SK-N-SH treated with all-trans-retinoic acid at 6 μM for 48 hours (cell line): Measurements from ENCODE around the gene HS3ST5.

Source experiments
- ATAC-seq: fragments of 200-7000 bp; cut with Tn5 transposase; 3 replicates; pipeline ENCODE4 v1.9.1; 2020; ENCODE audit warnings: mild to moderate bottlenecking, moderate library complexity
- ARNTL ChIP-seq: fragments of 450-650 bp; formaldehyde crosslinking; IDR thresholded peaks from 2 replicates; pipeline ENCODE4 v1.5.0; 2020; ENCODE audit warnings: low read depth, mild to moderate bottlenecking, moderate library complexity, borderline replicate concordance
- BACH2 ChIP-seq: fragments of 250-450 bp; sonication (Bioruptor Pico); IDR thresholded peaks from 2 replicates; pipeline ENCODE4 v1.9.0; 2021; ENCODE audit warnings: mild to moderate bottlenecking, borderline replicate concordance
- CREB5 ChIP-seq: fragments of 250-450 bp; sonication (Bioruptor Pico); IDR thresholded peaks from 2 replicates; pipeline ENCODE4 v1.5.1; 2020; ENCODE audit warnings: low read depth, mild to moderate bottlenecking, moderate library complexity
- CSDC2 ChIP-seq: fragments of 250-450 bp; sonication (Bioruptor Pico); IDR thresholded peaks from 2 replicates; pipeline ENCODE4 v1.5.0; 2020; ENCODE audit warnings: mild to moderate bottlenecking, moderate library complexity
- CSRNP3 ChIP-seq: fragments of 250-450 bp; sonication (Bioruptor Pico); IDR thresholded peaks from 2 replicates; pipeline ENCODE4 v1.5.1; 2021; ENCODE audit warnings: mild to moderate bottlenecking, moderate library complexity
- ESRRG ChIP-seq: fragments of 250-450 bp; sonication (Bioruptor Pico); IDR thresholded peaks from 2 replicates; pipeline ENCODE4 v1.6.1; 2021; ENCODE audit warnings: mild to moderate bottlenecking
- GLIS3 ChIP-seq: fragments of 250-450 bp; sonication (Bioruptor Pico); IDR thresholded peaks from 2 replicates; pipeline ENCODE4 v1.5.0; 2020; ENCODE audit warnings: mild to moderate bottlenecking, moderate library complexity
- ISL1 ChIP-seq: fragments of 250-450 bp; sonication (Bioruptor Pico); IDR thresholded peaks from 2 replicates; pipeline ENCODE4 v2.1.2; 2022; ENCODE audit warnings: mild to moderate bottlenecking, moderate library complexity
- OSR1 ChIP-seq: fragments of 250-450 bp; sonication (Bioruptor Pico); IDR thresholded peaks from 2 replicates; pipeline ENCODE4 v1.8.0; 2022; ENCODE audit warnings: moderate library complexity, mild to moderate bottlenecking, inconsistent platforms
- PATZ1 ChIP-seq: fragments of 250-450 bp; sonication (Bioruptor Pico); IDR thresholded peaks from 2 replicates; pipeline ENCODE4 v1.8.0; 2020; ENCODE audit warnings: mild to moderate bottlenecking, moderate library complexity, borderline replicate concordance
- POU6F1 ChIP-seq: fragments of 250-450 bp; sonication (Bioruptor Pico); IDR thresholded peaks from 2 replicates; pipeline ENCODE4 v1.8.0; 2021; ENCODE audit warnings: low read depth, mild to moderate bottlenecking, moderate library complexity, borderline replicate concordance
- RARB ChIP-seq: fragments of 250-450 bp; sonication (Bioruptor Pico); IDR thresholded peaks from 2 replicates; pipeline ENCODE4 v1.8.0; 2021; ENCODE audit warnings: mild to moderate bottlenecking, moderate library complexity
- SNAI2 ChIP-seq: fragments of 250-450 bp; sonication (Bioruptor Pico); IDR thresholded peaks from 2 replicates; pipeline ENCODE4 v1.5.0; 2020; ENCODE audit warnings: mild to moderate bottlenecking, moderate library complexity
- TCF4 ChIP-seq: fragments of 250-450 bp; sonication (Bioruptor Pico); IDR thresholded peaks from 2 replicates; pipeline ENCODE4 v1.8.0; 2021; ENCODE audit warnings: mild to moderate bottlenecking, moderate library complexity, borderline replicate concordance
- TOX ChIP-seq: fragments of 250-450 bp; sonication (Bioruptor Pico); IDR thresholded peaks from 2 replicates; pipeline ENCODE4 v1.8.0; 2021; ENCODE audit warnings: mild to moderate bottlenecking, moderate library complexity, borderline replicate concordance
- TSHZ2 ChIP-seq: fragments of 250-450 bp; sonication (Bioruptor Pico); IDR thresholded peaks from 2 replicates; pipeline ENCODE4 v1.5.0; 2020; ENCODE audit warnings: mild to moderate bottlenecking, moderate library complexity
- ZC3H10 ChIP-seq: fragments of 250-450 bp; sonication (Bioruptor Pico); IDR thresholded peaks from 2 replicates; pipeline ENCODE4 v1.5.1; 2021; ENCODE audit warnings: mild to moderate bottlenecking, moderate library complexity
- ZFP3 ChIP-seq: fragments of 250-450 bp; sonication (Bioruptor Pico); IDR thresholded peaks from 2 replicates; pipeline ENCODE4 v1.5.0; 2020; ENCODE audit warnings: mild to moderate bottlenecking, moderate library complexity
- ZFP30 ChIP-seq: fragments of 450-650 bp; formaldehyde crosslinking; IDR thresholded peaks from 2 replicates; pipeline ENCODE4 v1.5.0; 2022; ENCODE audit warnings: mild to moderate bottlenecking, moderate library complexity
- ZNF565 ChIP-seq: fragments of 450-650 bp; formaldehyde crosslinking; conservative IDR thresholded peaks from 2 replicates; pipeline ENCODE4 v1.5.0; 2020; ENCODE audit warnings: low read depth, mild to moderate bottlenecking, moderate library complexity
- ZNF70 ChIP-seq: fragments of 450-650 bp; formaldehyde crosslinking; IDR thresholded peaks from 2 replicates; pipeline ENCODE4 v1.5.0; 2020; ENCODE audit warnings: mild to moderate bottlenecking, moderate library complexity
- ZNF8 ChIP-seq: fragments of 450-650 bp; formaldehyde crosslinking; IDR thresholded peaks from 2 replicates; pipeline ENCODE4 v1.5.0; 2020; ENCODE audit warnings: mild to moderate bottlenecking, moderate library complexity

Gene HS3ST5

DNA sequence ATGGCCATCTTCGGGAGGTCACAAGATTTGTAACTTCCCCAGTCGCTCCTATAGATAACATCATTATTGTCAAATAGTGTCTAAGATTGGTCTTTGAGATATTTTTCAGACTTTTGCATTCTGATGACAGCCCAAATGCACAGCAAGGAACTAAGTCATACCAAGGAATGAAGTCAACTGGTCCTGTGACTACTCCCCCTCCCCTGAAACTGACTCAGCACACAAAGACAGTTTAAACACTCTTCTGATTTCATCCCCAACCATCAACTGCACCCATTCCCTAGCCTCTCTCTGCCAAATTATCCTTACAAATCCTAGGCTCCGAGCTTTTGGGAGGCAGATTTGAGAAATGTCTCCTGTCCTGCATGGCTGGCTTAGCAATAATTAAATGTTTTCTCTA, 139.4 kb downstream of the HS3ST5 start (continued):
- no peak for TF ChIP-seq CSRNP3
- no peak for TF ChIP-seq ZNF70 (CRISPR knock-in tag)
- no peak for TF ChIP-seq CSDC2 (CRISPR knock-in tag)
- no peak for TF ChIP-seq ARNTL
- TF ChIP-seq ZFP30 (CRISPR knock-in tag), result no peak

GRCh38 chr6:114202389-114202788, 140.4 kb downstream of the HS3ST5 start:
- TF ChIP-seq ZC3H10 (CRISPR knock-in tag) (no peak), ESRRG (no peak), CSDC2 (CRISPR knock-in tag) (no peak), ZNF70 (CRISPR knock-in tag) (no peak), RARB (no peak), ZNF8 (CRISPR knock-in tag) (no peak), BACH2 (CRISPR knock-in tag) (no peak), ZFP3 (no peak), PATZ1 (no peak), ARNTL (no peak), ZNF565 (CRISPR knock-in tag) (no peak), CSRNP3 (no peak), SNAI2 (CRISPR knock-in tag) (no peak), TOX (no peak)
- no peak for ATAC-seq

DNA sequence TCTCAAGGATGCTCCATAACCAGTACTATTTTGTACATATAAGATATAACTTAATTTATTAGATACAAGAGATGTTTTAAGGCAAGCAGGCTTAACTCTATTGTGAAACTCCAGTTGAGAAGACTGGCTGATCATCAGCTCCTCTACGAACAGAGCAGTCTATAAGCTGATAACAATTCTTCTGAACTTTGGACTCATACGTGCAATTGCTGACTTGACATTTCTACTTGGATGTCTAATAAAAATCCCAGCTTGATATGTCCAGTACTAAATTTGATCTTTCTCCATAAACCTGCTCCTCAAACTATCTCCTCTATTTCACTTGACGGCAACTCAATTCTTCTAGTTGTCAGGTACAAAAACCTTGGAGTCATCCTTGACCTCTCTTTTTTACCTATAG, 141.9 kb downstream of the HS3ST5 start:
- no peak for ATAC-seq
- TF ChIP-seq SNAI2 (CRISPR knock-in tag) (no peak), PATZ1 (no peak), ZNF70 (CRISPR knock-in tag) (no peak), ZFP3 (no peak), ZFP30 (CRISPR knock-in tag) (no peak), CREB5 (CRISPR knock-in tag) (no peak), ZNF8 (CRISPR knock-in tag) (no peak), ISL1 (CRISPR knock-in tag) (no peak), CSDC2 (CRISPR knock-in tag) (no peak), POU6F1 (CRISPR knock-in tag) (no peak), GLIS3 (CRISPR knock-in tag) (no peak), BACH2 (CRISPR knock-in tag) (no peak), RARB (no peak), TOX (no peak), CSRNP3 (no peak), TCF4 (no peak), ZC3H10 (CRISPR knock-in tag) (no peak), TSHZ2 (CRISPR knock-in tag) (no peak), OSR1 (CRISPR knock-in tag) (no peak), ZNF565 (CRISPR knock-in tag) (no peak)
- TF ChIP-seq, all 23 proteins: peak for 0
